Loucy (cell line): ENCODE results near the gene SSPN.

Experiments
- H2AFZ ChIP-seq: fragments of 200-600 bp; sonication (generic); 2 replicates; pipeline ENCODE4 v1.6.0; 2016; ENCODE audit warnings: antibody characterized with exemption, mild to moderate bottlenecking, low read length, moderate library complexity
- H3F3A ChIP-seq: fragments of 200-600 bp; 2 replicates; pipeline ENCODE4 v1.6.0; 2016; ENCODE audit warnings: antibody characterized with exemption, low read depth, mild to moderate bottlenecking
- H3K27me3 ChIP-seq: fragments of 200-600 bp; sonication (generic); 2 replicates; pipeline ENCODE4 v1.6.1; 2014; ENCODE audit warnings: low read length, mild to moderate bottlenecking; ENCODE audit not compliant: insufficient read depth, poor library complexity, severe bottlenecking
- H3K36me3 ChIP-seq: fragments of 200-600 bp; sonication (generic); 2 replicates; pipeline ENCODE4 v1.6.1; 2016; ENCODE audit warnings: low read length; ENCODE audit not compliant: insufficient read depth
- H3K4me1 ChIP-seq: fragments of 200-600 bp; sonication (generic); 2 replicates; pipeline ENCODE4 v1.5.1; 2014; ENCODE audit warnings: low read length, mild to moderate bottlenecking; ENCODE audit not compliant: insufficient read depth, poor library complexity, severe bottlenecking
- H3K4me2 ChIP-seq: fragments of 200-600 bp; sonication (generic); 2 replicates; pipeline ENCODE4 v1.6.0; 2014; ENCODE audit warnings: antibody characterized with exemption, low read length, low read depth, mild to moderate bottlenecking; ENCODE audit not compliant: poor library complexity, severe bottlenecking
- H3K4me3 ChIP-seq: fragments of 200-600 bp; sonication (generic); 2 replicates; pipeline ENCODE4 v1.5.1; 2014; ENCODE audit warnings: low read length, mild to moderate bottlenecking, mixed read lengths; ENCODE audit not compliant: poor library complexity, severe bottlenecking
- H3K79me2 ChIP-seq: fragments of 200-600 bp; sonication (generic); 2 replicates; pipeline ENCODE4 v1.6.1; 2014; ENCODE audit warnings: low read length; ENCODE audit not compliant: insufficient read depth
- H3K9ac ChIP-seq: fragments of 200-600 bp; sonication (generic); 2 replicates; pipeline ENCODE4 v1.6.0; 2014; ENCODE audit warnings: mild to moderate bottlenecking, low read depth, low read length, moderate library complexity; ENCODE audit not compliant: poor library complexity, severe bottlenecking
- H3K9me2 ChIP-seq: fragments of 200-600 bp; sonication (generic); replicated peaks from 2 replicates; pipeline ENCODE4 v1.6.1; 2016; ENCODE audit warnings: low read depth, low read length, mixed read lengths
- H3K9me3 ChIP-seq: fragments of 200-600 bp; sonication (generic); 2 replicates; pipeline ENCODE4 v1.6.1; 2014; ENCODE audit warnings: mild to moderate bottlenecking, antibody characterized with exemption, low read length, low read depth; ENCODE audit not compliant: insufficient read depth
- H4K20me1 ChIP-seq: fragments of 200-600 bp; sonication (generic); 2 replicates; pipeline ENCODE4 v1.6.0; 2014; ENCODE audit warnings: antibody characterized with exemption, low read length, mild to moderate bottlenecking; ENCODE audit not compliant: insufficient read depth, poor library complexity, severe bottlenecking
- CTCF ChIP-seq: fragments of 200-600 bp; sonication (generic); conservative IDR thresholded peaks from 2 replicates; pipeline ENCODE4 v1.5.1; 2014; ENCODE audit warnings: mild to moderate bottlenecking, antibody characterized with exemption, low read length
- EZH2phosphoT487 ChIP-seq: fragments of 200-600 bp; IDR thresholded peaks from 2 replicates; pipeline ENCODE4 v1.6.1; 2018; ENCODE audit warnings: antibody characterized with exemption, mild to moderate bottlenecking, moderate library complexity, borderline replicate concordance

Gene SSPN

GRCh38 chr12:26246483-26247164 is 51.3 kb downstream of the SSPN start:
- H3K36me3 ChIP-seq: no peaks in the 10 kb centered on the region
- H3F3A ChIP-seq: no peaks in the 10 kb centered on the region
- H2AFZ ChIP-seq: no peak overlapping the region
- no peak overlapping the region for H3K9ac ChIP-seq
- no peaks in the 10 kb centered on the region for H3K79me2 ChIP-seq
- peaks cover 6% of the 10 kb centered on the region; the same call in 1 of the 2 replicates for H3K9me3 ChIP-seq
- H3K4me1 ChIP-seq: no peaks in the 10 kb centered on the region
- TF ChIP-seq EZH2phosphoT487 (no peak), CTCF (no peak)
- H3K4me2 ChIP-seq: no peak overlapping the region
- H4K20me1 ChIP-seq: no peaks in the 10 kb centered on the region
- H3K9me2 ChIP-seq: no peaks in the 10 kb centered on the region
- H3K27me3 ChIP-seq: no peaks in the 10 kb centered on the region
- no peak overlapping the region for H3K4me3 ChIP-seq

GRCh38 chr12:26247873-26248272 is 52.5 kb downstream of the SSPN start:
- Histone ChIP-seq H3K9me2 (no peaks in the 10 kb centered on the region), H3K4me2 (no peak overlapping the region), H3K4me3 (no peak overlapping the region), H3K27me3 (no peaks in the 10 kb centered on the region), H3F3A (no peaks in the 10 kb centered on the region), H3K4me1 (no peaks in the 10 kb centered on the region), H2AFZ (no peak overlapping the region), H4K20me1 (no peaks in the 10 kb centered on the region), H3K36me3 (no peaks in the 10 kb centered on the region), H3K79me2 (no peaks in the 10 kb centered on the region), H3K9ac (no peak overlapping the region), H3K9me3 (peaks cover 6% of the 10 kb centered on the region; the same call in 1 of the 2 replicates)
- TF ChIP-seq CTCF (no peak), EZH2phosphoT487 (no peak)

GRCh38 chr12:26250801-26251200 is 55.4 kb downstream of the SSPN start:
- Histone ChIP-seq H3K9me2 (no peaks in the 10 kb centered on the region), H2AFZ (no peak overlapping the region), H3K36me3 (no peaks in the 10 kb centered on the region), H4K20me1 (no peaks in the 10 kb centered on the region), H3K4me1 (no peaks in the 10 kb centered on the region), H3K9ac (no peak overlapping the region), H3K27me3 (no peaks in the 10 kb centered on the region), H3K9me3 (peaks cover 6% of the 10 kb centered on the region; the same call in 1 of the 2 replicates), H3F3A (no peaks in the 10 kb centered on the region), H3K4me3 (no peak overlapping the region), H3K4me2 (no peak overlapping the region), H3K79me2 (no peaks in the 10 kb centered on the region)
- TF ChIP-seq EZH2phosphoT487 (no peak), CTCF (no peak)
